ENCODE measurements around the gene CHMP4A.

- TF ChIP-seq CTCF (conservative IDR thresholded peaks at IDR 0.05; ENCODE audit: low read depth, low read length) (no peak), EZH2 (IDR thresholded peaks at IDR 0.05; ENCODE audit: borderline replicate concordance, low read depth, low read length, poor library complexity, severe bottlenecking) (no peak)
Measured at GRCh38 chr14:24164518-24164991, 48.7 kb downstream of the CHMP4A start.
